SH-SY5Y (cell line): Measurements from ENCODE around the gene TMEM235.

Source experiments
- GATA2 ChIP-seq: IDR thresholded peaks from 2 replicates; pipeline ENCODE4 v1.6.1; 2011; ENCODE audit warnings: mild to moderate bottlenecking, low read depth, low read length
- GATA3 ChIP-seq: IDR thresholded peaks from 2 replicates; pipeline ENCODE4 v1.6.1; 2011; ENCODE audit warnings: low read depth, mild to moderate bottlenecking, low read length, moderate library complexity

TMEM235 gene

GRCh38 chr17:78230996-78231935 is at the start of gene TMEM235:
Gene TMEM235 (plus strand): TSS chr17:78231631. CDS start chr17:78232024, 393 bp downstream.
- TF ChIP-seq GATA2 = no peak
- no peak for TF ChIP-seq GATA3

GRCh38 chr17:78182504-78182903 is 48.9 kb upstream of the TMEM235 start:
- TF ChIP-seq GATA2 (no peak), GATA3 (no peak)

GRCh38 chr17:78183916-78184315 is 47.5 kb upstream of the TMEM235 start:
- TF ChIP-seq GATA2 (no peak), GATA3 (no peak)

- TF ChIP-seq GATA3 (no peak), GATA2 (no peak)
These were observed 47.1 kb upstream of the TMEM235 start for GRCh38 chr17:78184351-78184750.

- TF ChIP-seq GATA2 (no peak), GATA3 (no peak)
These were observed 46.6 kb upstream of the TMEM235 start for GRCh38 chr17:78184868-78185267.

GRCh38 chr17:78185981-78186691 is 45.3 kb upstream of the TMEM235 start:
- no peak for TF ChIP-seq GATA2
- no peak for TF ChIP-seq GATA3

GRCh38 chr17:78186692-78187595 is 44.5 kb upstream of the TMEM235 start, which contains the start of the genes AFMID and TK1:
Gene AFMID (plus strand): TSS chr17:78187362. CDS start chr17:78187371, 9 bp downstream.
Gene TK1 (minus strand): TSS chr17:78187052. CDS start chr17:78186994, 58 bp downstream.
- TF ChIP-seq GATA2 (0 out of 2 replicates have a peak, but pooled peaks have one; percentile 26), GATA3 (no peak)

- no peak for TF ChIP-seq GATA2
- no peak for TF ChIP-seq GATA3
These were observed 34.7 kb upstream of the TMEM235 start for GRCh38 chr17:78196716-78197115.

GRCh38 chr17:78197147-78197832 is 34.1 kb upstream of the TMEM235 start:
- no peak for TF ChIP-seq GATA2
- no peak for TF ChIP-seq GATA3

- TF ChIP-seq GATA2 = no peak
- no peak for TF ChIP-seq GATA3
These were observed 31.0 kb upstream of the TMEM235 start for GRCh38 chr17:78200451-78200850.

- TF ChIP-seq GATA3 (no peak), GATA2 (no peak)
These were observed 28.8 kb upstream of the TMEM235 start for GRCh38 chr17:78202666-78203065.

GRCh38 chr17:78204387-78205123 is 26.9 kb upstream of the TMEM235 start:
- TF ChIP-seq GATA2 (no peak), GATA3 (no peak)

- no peak for TF ChIP-seq GATA3
- no peak for TF ChIP-seq GATA2
These were observed 26.2 kb upstream of the TMEM235 start for GRCh38 chr17:78205124-78205775.
